Left kidney (tissue), 2 donors: ENCODE data around the gene CENPN. TPM values are rescaled to one million over a fixed set of nuclear protein-coding genes. Genes with fewer than 3 reads are reported as not detected.
A peak's percentile ranks its signal among the peaks of the same experiment; 100 is the strongest.

Experiments
- DNase-seq: peaks from one replicate; pipeline ENCODE4 v3.0.0-alpha.2; 2013
- polyA plus RNA-seq: library from polyadenylated mRNA; unstranded; fragments of 120-200 nt; gene quantifications from one replicate; pipeline ENCODE4 v1.2.1, GENCODE V29; 2013; ENCODE audit not compliant: insufficient read length

CENPN gene
- polyA plus RNA-seq, 1 donor = 32.1 TPM

GRCh38 chr16:81026429-81026828, 19.4 kb downstream of the CENPN start:
- DNase-seq = no peak

- no peak for DNase-seq
Observed at GRCh38 chr16:81029930-81030604, 23.1 kb downstream of the CENPN start.

- peak; percentile 88 for DNase-seq
Observed at GRCh38 chr16:81035398-81035974, 28.5 kb downstream of the CENPN start, which contains the start of gene ATMIN. Gene ATMIN, plus strand, starts transcription at chr16:81035842. Its CDS starts 29 bp downstream, at chr16:81035871.

GRCh38 chr16:81035975-81036750, 29.1 kb downstream of the CENPN start:
- peak; percentile 27 for DNase-seq

- no peak for DNase-seq
Observed at GRCh38 chr16:81036751-81037350, 29.8 kb downstream of the CENPN start.

- no peak for DNase-seq
Observed at GRCh38 chr16:81040131-81040530, 33.1 kb downstream of the CENPN start.

GRCh38 chr16:81040842-81041241, 33.8 kb downstream of the CENPN start:
- no peak for DNase-seq

GRCh38 chr16:81041696-81042095, 34.7 kb downstream of the CENPN start:
- DNase-seq = no peak

GRCh38 chr16:81042821-81043220, 35.8 kb downstream of the CENPN start:
- DNase-seq = no peak

GRCh38 chr16:81053761-81054160, 46.7 kb downstream of the CENPN start:
- DNase-seq = no peak

- DNase-seq = no peak
Observed at GRCh38 chr16:81060576-81061306, 53.7 kb downstream of the CENPN start.

GRCh38 chr16:81061307-81061640, 54.3 kb downstream of the CENPN start:
- DNase-seq = no peak

GRCh38 chr16:81061871-81062608, 55.0 kb downstream of the CENPN start:
- DNase-seq = peak; percentile 2

- peak; percentile 13 for DNase-seq
Observed at GRCh38 chr16:81066681-81067080, 59.7 kb downstream of the CENPN start.

GRCh38 chr16:81067166-81067565, 60.2 kb downstream of the CENPN start:
- no peak for DNase-seq

GRCh38 chr16:81069063-81069462, 62.0 kb downstream of the CENPN start:
- no peak for DNase-seq

GRCh38 chr16:81070979-81071378, 64.0 kb downstream of the CENPN start:
- DNase-seq = no peak

- DNase-seq = no peak
Observed at GRCh38 chr16:81071805-81072204, 64.8 kb downstream of the CENPN start.

- no peak for DNase-seq
Observed at GRCh38 chr16:81073560-81074330, 66.7 kb downstream of the CENPN start.

- DNase-seq = peak; percentile 89
Observed at GRCh38 chr16:81076566-81077075, 69.6 kb downstream of the CENPN start.
